HEK293 (cell line): ENCODE measurements around the gene PLCB3.

Experiments
- BCL11B ChIP-seq: fragments of 450-650 bp; formaldehyde crosslinking; IDR thresholded peaks from 2 replicates; pipeline ENCODE4 v1.5.1; 2016; ENCODE audit warnings: low read depth, missing biosample characterization, missing genetic modification characterization
- CTCF ChIP-seq: fragments of 450-650 bp; formaldehyde crosslinking; IDR thresholded peaks from 2 replicates; pipeline ENCODE4 v1.5.1; 2016; ENCODE audit warnings: missing biosample characterization, missing genetic modification characterization
- ELK4 ChIP-seq: IDR thresholded peaks from 2 replicates; pipeline ENCODE4 v1.6.1; 2011; ENCODE audit warnings: mild to moderate bottlenecking, low read depth, low read length, borderline replicate concordance
- GLI2 ChIP-seq: fragments of 450-650 bp; formaldehyde crosslinking; IDR thresholded peaks from 2 replicates; pipeline ENCODE4; 2017; ENCODE audit warnings: missing biosample characterization, missing genetic modification characterization, low read depth, borderline replicate concordance
- GLIS1 ChIP-seq: fragments of 450-650 bp; formaldehyde crosslinking; IDR thresholded peaks from 2 replicates; pipeline ENCODE4 v1.5.1; 2016; ENCODE audit warnings: missing biosample characterization, missing genetic modification characterization
- KLF1 ChIP-seq: fragments of 450-650 bp; formaldehyde crosslinking; IDR thresholded peaks from 2 replicates; pipeline ENCODE4 v1.5.1; 2016; ENCODE audit warnings: missing biosample characterization, missing genetic modification characterization
- MZF1 ChIP-seq: fragments of 450-650 bp; formaldehyde crosslinking; IDR thresholded peaks from 2 replicates; pipeline ENCODE4 v1.5.1; 2017; ENCODE audit warnings: missing biosample characterization, missing genetic modification characterization, borderline replicate concordance
- SP2 ChIP-seq: fragments of 450-650 bp; formaldehyde crosslinking; IDR thresholded peaks from 2 replicates; pipeline ENCODE4 v1.5.1; 2016; ENCODE audit warnings: missing biosample characterization, missing genetic modification characterization
- ZBTB20 ChIP-seq: fragments of 450-650 bp; formaldehyde crosslinking; IDR thresholded peaks from 2 replicates; pipeline ENCODE4 v1.5.1; 2016; ENCODE audit warnings: missing biosample characterization, missing genetic modification characterization
- ZBTB6 ChIP-seq: fragments of 450-650 bp; formaldehyde crosslinking; IDR thresholded peaks from 2 replicates; pipeline ENCODE4 v1.5.1; 2017; ENCODE audit warnings: missing biosample characterization, missing genetic modification characterization
- ZNF10 ChIP-seq: fragments of 450-650 bp; formaldehyde crosslinking; IDR thresholded peaks from 2 replicates; pipeline ENCODE4 v1.5.1; 2017; ENCODE audit warnings: missing biosample characterization, missing genetic modification characterization
- ZNF146 ChIP-seq: fragments of 450-650 bp; formaldehyde crosslinking; IDR thresholded peaks from 2 replicates; pipeline ENCODE4 v1.5.1; 2016; ENCODE audit warnings: missing biosample characterization, missing genetic modification characterization
- ZNF148 ChIP-seq: fragments of 450-650 bp; formaldehyde crosslinking; IDR thresholded peaks from 2 replicates; pipeline ENCODE4 v1.5.0; 2017; ENCODE audit warnings: missing biosample characterization, missing genetic modification characterization, borderline replicate concordance
- ZNF548 ChIP-seq: fragments of 450-650 bp; formaldehyde crosslinking; IDR thresholded peaks from 2 replicates; pipeline ENCODE4 v1.5.1; 2016; ENCODE audit warnings: missing biosample characterization, missing genetic modification characterization
- ZNF549 ChIP-seq: fragments of 450-650 bp; IDR thresholded peaks from 2 replicates; pipeline ENCODE4 v1.5.1; 2018; ENCODE audit warnings: missing biosample characterization, missing genetic modification characterization, mild to moderate bottlenecking, inconsistent platforms, moderate library complexity
- ZNF561 ChIP-seq: fragments of 450-650 bp; IDR thresholded peaks from 2 replicates; pipeline ENCODE4 v1.5.1; 2018; ENCODE audit warnings: missing biosample characterization, missing genetic modification characterization, borderline replicate concordance
- ZNF580 ChIP-seq: fragments of 450-650 bp; formaldehyde crosslinking; IDR thresholded peaks from 2 replicates; pipeline ENCODE4 v1.5.1; 2016; ENCODE audit warnings: missing biosample characterization, missing genetic modification characterization
- ZNF585B ChIP-seq: fragments of 450-650 bp; formaldehyde crosslinking; IDR thresholded peaks from 2 replicates; pipeline ENCODE4 v1.5.1; 2016; ENCODE audit warnings: missing biosample characterization, missing genetic modification characterization
- ZNF621 ChIP-seq: fragments of 450-650 bp; formaldehyde crosslinking; IDR thresholded peaks from 2 replicates; pipeline ENCODE4 v1.5.1; 2017; ENCODE audit warnings: missing biosample characterization, missing genetic modification characterization
- ZNF660 ChIP-seq: fragments of 450-650 bp; IDR thresholded peaks from 2 replicates; pipeline ENCODE4 v1.5.1; 2018; ENCODE audit warnings: missing biosample characterization, mild to moderate bottlenecking, missing genetic modification characterization
- ZNF792 ChIP-seq: fragments of 450-650 bp; formaldehyde crosslinking; IDR thresholded peaks from 2 replicates; pipeline ENCODE4 v1.5.1; 2016; ENCODE audit warnings: missing biosample characterization, missing genetic modification characterization
- ZNF830 ChIP-seq: fragments of 450-650 bp; IDR thresholded peaks from 2 replicates; pipeline ENCODE4 v1.5.0; 2018; ENCODE audit warnings: missing biosample characterization, missing genetic modification characterization, low read depth, mild to moderate bottlenecking, moderate library complexity
- TF ChIP-seq, protein P1 (sequence below): fragments of 450-650 bp; formaldehyde crosslinking; IDR thresholded peaks from 2 replicates; pipeline ENCODE4 v1.5.1; 2016; ENCODE audit warnings: missing biosample characterization, missing genetic modification characterization
- TF ChIP-seq, protein P2 (sequence below): fragments of 450-650 bp; formaldehyde crosslinking; IDR thresholded peaks from 2 replicates; pipeline ENCODE4 v1.5.1; 2016; ENCODE audit warnings: missing biosample characterization, missing genetic modification characterization
- TF ChIP-seq, protein P3 (sequence below): fragments of 450-650 bp; formaldehyde crosslinking; IDR thresholded peaks from 2 replicates; pipeline ENCODE4 v1.5.1; 2016; ENCODE audit warnings: missing biosample characterization, missing genetic modification characterization

Gene PLCB3

DNA sequence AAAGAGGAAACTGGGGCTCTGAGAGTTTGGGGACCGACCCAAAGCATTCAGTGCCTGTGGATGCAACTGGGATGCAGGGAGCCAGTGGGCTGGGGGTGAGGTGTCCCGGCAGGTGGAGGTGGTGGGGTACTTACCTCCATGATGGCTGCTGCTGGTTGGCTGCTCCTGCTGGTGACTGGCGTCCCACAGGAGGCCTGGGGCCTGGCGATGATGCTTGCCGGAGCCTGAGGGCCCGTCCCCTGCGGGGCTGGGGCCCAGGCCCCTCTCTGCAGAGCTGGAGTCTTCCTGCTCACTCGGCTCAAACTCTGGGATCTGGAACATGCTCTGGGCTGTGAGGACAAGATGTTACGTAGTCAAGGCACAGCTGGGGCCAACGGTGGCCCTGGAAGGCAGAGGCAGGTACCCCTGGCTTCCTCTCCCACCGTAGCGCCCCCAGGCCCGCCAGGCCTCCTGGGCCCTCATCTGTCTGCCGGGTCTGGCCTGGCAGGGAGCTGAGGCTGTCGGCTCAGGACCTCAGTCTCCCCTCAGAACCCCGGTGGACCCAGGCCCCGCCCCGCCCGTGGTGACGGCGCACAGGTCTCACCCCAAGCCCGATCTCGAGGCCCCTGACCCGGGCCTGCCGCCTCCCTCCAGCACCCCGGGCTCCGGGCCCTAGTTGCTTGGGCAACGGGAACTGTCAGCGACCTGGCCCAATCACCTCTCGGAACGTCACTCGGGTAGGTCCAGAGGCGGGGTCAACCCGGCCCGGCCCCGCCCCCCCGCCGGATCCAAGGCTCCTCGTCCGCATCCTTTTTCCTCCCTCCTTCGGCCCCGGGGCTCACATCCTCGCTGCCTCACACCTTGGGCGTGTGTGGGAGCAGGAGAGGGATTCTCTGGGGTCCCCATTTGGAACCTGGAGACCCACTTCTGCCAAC is 33.0 kb downstream of the PLCB3 start, which contains the start of gene BAD (continued):
- no peak for TF ChIP-seq ELK4
- TF ChIP-seq ZNF146 (tag by site-specific recombination) = no peak
- no peak for TF ChIP-seq ZNF792
- TF ChIP-seq, protein P1, sequence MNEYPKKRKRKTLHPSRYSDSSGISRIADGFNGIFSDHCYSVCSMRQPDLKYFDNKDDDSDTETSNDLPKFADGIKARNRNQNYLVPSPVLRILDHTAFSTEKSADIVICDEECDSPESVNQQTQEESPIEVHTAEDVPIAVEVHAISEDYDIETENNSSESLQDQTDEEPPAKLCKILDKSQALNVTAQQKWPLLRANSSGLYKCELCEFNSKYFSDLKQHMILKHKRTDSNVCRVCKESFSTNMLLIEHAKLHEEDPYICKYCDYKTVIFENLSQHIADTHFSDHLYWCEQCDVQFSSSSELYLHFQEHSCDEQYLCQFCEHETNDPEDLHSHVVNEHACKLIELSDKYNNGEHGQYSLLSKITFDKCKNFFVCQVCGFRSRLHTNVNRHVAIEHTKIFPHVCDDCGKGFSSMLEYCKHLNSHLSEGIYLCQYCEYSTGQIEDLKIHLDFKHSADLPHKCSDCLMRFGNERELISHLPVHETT (tag by site-specific recombination) = no peak
- no peak for TF ChIP-seq ZNF585B (tag by site-specific recombination)
- no peak for TF ChIP-seq ZNF660 (tag by site-specific recombination)
- TF ChIP-seq CTCF (tag by site-specific recombination) = no peak; the same call in 1 of the 2 replicates
- TF ChIP-seq ZBTB6 (tag by site-specific recombination) = no peak
- TF ChIP-seq GLI2 (tag by site-specific recombination) = no peak
- no peak for TF ChIP-seq ZNF548
- no peak for TF ChIP-seq ZNF621 (tag by site-specific recombination)
- TF ChIP-seq, protein P2, sequence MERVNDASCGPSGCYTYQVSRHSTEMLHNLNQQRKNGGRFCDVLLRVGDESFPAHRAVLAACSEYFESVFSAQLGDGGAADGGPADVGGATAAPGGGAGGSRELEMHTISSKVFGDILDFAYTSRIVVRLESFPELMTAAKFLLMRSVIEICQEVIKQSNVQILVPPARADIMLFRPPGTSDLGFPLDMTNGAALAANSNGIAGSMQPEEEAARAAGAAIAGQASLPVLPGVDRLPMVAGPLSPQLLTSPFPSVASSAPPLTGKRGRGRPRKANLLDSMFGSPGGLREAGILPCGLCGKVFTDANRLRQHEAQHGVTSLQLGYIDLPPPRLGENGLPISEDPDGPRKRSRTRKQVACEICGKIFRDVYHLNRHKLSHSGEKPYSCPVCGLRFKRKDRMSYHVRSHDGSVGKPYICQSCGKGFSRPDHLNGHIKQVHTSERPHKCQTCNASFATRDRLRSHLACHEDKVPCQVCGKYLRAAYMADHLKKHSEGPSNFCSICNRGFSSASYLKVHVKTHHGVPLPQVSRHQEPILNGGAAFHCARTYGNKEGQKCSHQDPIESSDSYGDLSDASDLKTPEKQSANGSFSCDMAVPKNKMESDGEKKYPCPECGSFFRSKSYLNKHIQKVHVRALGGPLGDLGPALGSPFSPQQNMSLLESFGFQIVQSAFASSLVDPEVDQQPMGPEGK (tag by site-specific recombination) = peak; percentile 64; the same call in 1 of the 2 replicates
- TF ChIP-seq ZNF549 (tag by site-specific recombination) = no peak
- TF ChIP-seq ZNF580 (tag by site-specific recombination) = no peak
- no peak for TF ChIP-seq MZF1
- TF ChIP-seq ZNF561 = no peak
- no peak for TF ChIP-seq GLIS1 (tag by site-specific recombination)
- peak; percentile 93 for TF ChIP-seq ZBTB20 (tag by site-specific recombination)
- TF ChIP-seq KLF1 (tag by site-specific recombination) = 0 out of 2 replicates have a peak, but pooled peaks have one; percentile 14
- TF ChIP-seq BCL11B (tag by site-specific recombination) = no peak
- TF ChIP-seq ZNF830 = no peak
- TF ChIP-seq ZNF148 (tag by site-specific recombination) = no peak
- TF ChIP-seq SP2 = peak; percentile 79
- TF ChIP-seq, protein P3, sequence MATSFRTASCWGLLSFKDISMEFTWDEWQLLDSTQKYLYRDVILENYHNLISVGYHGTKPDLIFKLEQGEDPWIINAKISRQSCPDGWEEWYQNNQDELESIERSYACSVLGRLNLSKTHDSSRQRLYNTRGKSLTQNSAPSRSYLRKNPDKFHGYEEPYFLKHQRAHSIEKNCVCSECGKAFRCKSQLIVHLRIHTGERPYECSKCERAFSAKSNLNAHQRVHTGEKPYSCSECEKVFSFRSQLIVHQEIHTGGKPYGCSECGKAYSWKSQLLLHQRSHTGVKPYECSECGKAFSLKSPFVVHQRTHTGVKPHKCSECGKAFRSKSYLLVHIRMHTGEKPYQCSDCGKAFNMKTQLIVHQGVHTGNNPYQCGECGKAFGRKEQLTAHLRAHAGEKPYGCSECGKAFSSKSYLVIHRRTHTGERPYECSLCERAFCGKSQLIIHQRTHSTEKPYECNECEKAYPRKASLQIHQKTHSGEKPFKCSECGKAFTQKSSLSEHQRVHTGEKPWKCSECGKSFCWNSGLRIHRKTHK = no peak
- TF ChIP-seq ZNF10 (tag by site-specific recombination) = no peak
